GM12892 (cell line): Measurements from ENCODE around the gene STRBP.

Source experiments
- DNase-seq: peaks from one replicate; pipeline ENCODE4 v3.0.0; 2011; ENCODE audit not compliant: insufficient read length
- FAIRE-seq: peaks from 2 replicates; lab custom pipeline; 2011; peaks lifted over from hg19 to GRCh38; lab: Jason Lieb, UNC
- POLR2A ChIP-seq: IDR thresholded peaks from 2 replicates; pipeline ENCODE4 v1.6.1; 2011; ENCODE audit warnings: low read depth, low read length, control low read depth
- POLR2AphosphoS5 ChIP-seq: IDR thresholded peaks from 2 replicates; pipeline ENCODE4 v1.6.1; 2011; ENCODE audit warnings: low read depth, low read length, control low read depth
- TAF1 ChIP-seq: IDR thresholded peaks from 2 replicates; pipeline ENCODE4 v1.6.1; 2011; ENCODE audit warnings: low read depth, mild to moderate bottlenecking, control low read depth, low read length, borderline replicate concordance

Gene STRBP

GRCh38 chr9:123074628-123075027, 193.8 kb downstream of the STRBP start:
- FAIRE-seq: no peak
- TF ChIP-seq POLR2AphosphoS5: no peak
- no peak for TF ChIP-seq POLR2A

GRCh38 chr9:123073991-123074422, 194.4 kb downstream of the STRBP start:
- TF ChIP-seq TAF1 (no peak), POLR2AphosphoS5 (no peak), POLR2A (no peak)
- FAIRE-seq: no peak
- DNase-seq: no peak

More at GRCh38 chr9:123074628-123075027, 193.8 kb downstream of the STRBP start:
- no peak for DNase-seq

GRCh38 chr9:123073441-123073840, 194.9 kb downstream of the STRBP start:
- DNase-seq (no peak), FAIRE-seq (no peak)
- TF ChIP-seq POLR2AphosphoS5: no peak
- TF ChIP-seq POLR2A: no peak
- TF ChIP-seq TAF1: no peak

- TF ChIP-seq TAF1 (no peak), POLR2A (no peak), POLR2AphosphoS5 (no peak)
- FAIRE-seq: no peak
- DNase-seq: no peak
Observed at GRCh38 chr9:123072407-123072995, 195.9 kb downstream of the STRBP start.
